EL (cell line): Measurements from ENCODE around the gene ARID5B.
A peak's percentile ranks its signal among the peaks of the same experiment; 100 is the strongest.

Experiments
- DNase-seq: peaks from one replicate; pipeline ENCODE4 v3.0.0-alpha.2; 2016

The ARID5B gene

DNA sequence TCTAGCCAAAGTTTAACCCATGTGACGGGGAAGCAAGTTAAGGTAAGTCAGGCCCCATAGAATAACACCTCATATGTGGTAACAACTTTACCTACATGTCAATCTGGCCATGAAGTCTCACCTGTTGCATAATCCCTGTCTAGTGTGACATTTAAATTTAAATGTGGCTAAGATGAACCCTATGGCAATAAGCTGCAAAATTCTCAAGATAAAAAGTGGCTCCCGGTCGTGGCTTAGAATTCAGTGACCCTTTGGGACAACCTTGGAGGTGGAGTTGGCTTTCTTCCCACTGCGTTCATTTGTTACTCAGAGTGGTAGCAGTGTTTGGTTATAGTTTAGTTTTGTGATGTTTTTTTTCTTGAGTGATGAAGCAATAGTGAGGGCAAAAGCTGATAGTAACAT is 90.6 kb downstream of the ARID5B start:
- peak; percentile 37 for DNase-seq

DNA sequence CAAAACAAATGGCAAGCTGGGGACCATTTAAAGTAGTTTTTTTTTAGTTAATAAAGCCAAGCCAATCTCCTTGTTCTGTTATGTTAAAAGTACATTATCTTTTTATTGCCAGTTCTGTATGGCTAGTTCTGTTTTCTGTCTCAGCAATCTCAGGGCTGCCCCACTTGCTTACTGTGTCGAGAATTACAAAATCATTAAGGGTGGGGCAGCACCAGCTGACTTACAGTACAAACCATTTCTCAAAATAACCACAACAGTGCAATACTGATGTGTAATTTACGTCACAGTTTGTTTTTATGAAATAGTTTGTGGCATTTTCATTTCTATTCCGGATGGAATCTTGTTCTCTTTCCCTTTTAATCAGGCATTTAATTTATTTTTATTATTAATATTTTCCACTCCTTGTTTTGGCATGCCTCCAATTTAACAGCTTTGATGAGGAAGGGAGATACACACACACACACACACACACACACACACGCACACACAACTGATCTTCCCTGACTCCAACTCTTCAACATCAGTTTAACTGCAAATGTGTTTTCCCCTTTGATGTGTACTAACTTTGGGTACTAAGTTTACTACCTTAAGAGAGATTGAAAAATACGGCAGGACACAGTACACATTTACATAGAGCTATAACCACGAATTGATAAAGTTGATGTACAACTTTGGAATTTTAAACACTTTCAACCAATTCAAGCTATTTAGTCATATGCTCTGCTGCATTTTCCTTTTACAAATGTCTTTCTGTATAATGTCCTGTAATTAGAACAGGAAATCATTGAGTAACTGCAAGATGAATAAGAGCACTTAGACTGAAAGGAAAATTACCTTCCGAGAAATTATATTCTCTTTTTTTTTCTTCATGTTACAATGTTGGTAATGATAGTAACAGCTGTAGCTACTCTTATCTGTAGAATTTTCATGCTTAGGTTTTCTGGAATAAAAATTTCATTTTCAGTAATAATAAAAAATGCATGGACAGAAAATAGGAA is 91.5 kb downstream of the ARID5B start:
- peak; percentile 77 for DNase-seq

DNA sequence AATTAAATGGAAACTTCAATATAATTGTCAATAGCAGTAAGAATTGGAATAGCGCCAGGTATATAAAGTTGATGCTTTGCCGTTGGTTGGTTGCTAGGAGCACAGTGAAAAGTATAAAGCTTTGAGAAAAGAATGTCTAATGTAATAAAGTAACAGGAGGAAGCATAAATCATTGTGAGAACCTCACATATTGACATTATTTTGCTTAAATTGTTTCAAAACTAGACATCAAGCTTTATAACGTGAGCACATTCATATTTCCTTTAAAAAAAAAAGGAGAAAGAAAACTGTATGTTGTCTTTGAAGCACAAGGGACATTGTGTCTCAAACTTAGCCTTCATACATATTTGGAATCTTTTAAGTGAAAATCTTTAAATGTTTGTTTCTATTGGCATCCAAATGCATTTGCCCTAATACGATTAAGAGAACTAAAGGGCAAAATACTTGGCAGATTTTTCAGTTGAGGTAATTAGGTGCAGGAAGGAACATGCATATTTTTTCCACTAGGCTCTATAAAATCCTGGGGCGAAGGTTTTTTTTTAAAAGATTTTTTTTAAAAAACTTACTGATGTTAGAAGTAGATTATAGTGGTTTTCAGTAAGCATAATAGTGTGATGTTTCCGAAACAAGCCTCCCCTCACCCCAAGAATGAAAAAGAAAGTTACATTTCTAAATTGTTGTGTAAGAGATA is 92.4 kb downstream of the ARID5B start:
- DNase-seq: no peak

DNA sequence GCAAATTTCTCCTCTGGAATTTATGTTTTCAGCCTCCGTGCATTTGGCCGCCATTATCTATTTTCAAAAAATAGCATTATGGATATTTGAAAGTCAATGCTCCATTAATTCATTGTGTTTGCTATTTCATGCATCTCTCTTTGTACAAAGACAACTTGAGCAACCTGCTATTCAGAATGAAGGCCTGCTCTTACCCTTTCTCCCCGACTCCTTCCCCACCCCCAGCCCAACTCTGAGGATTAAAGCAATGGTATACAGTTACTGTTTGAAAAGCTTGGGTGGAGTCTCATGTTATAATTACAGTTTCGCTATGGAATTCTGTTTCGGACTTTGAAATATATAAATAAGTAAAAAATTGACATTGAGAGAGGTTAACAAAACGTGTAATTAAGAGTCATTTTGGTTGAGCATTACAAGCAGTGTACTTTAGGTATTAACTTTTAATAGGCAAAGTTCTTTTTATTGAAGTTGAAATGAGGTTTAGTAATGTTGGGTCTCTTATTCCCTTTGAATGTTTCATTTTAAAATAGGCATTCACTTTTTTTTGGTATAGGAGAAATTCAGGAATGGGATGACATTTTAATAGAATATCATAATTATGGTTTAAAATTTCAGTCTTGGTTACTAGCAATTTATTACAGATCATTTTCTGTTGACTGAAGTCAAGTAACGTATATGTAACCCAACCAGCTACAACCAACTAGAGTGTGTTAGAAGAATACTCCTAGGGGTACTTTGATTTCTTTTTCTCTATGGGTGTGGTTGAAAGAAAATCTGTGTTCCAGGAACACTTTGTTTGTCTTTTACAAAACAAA is 93.1 kb downstream of the ARID5B start:
- DNase-seq: no peak

DNA sequence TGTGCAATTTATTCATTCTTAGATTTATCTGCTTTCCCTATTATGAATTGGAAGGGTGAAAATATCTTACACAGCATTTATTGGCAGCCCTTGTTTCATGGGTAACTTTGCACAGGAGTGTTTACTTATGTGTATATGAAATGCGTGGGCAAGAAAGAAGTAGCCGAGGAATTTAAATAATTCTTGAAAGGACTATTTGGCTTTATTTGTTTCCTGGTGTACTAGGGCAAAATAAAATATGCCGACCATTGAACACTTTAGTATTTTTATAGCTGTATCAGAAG is 93.7 kb downstream of the ARID5B start:
- no peak for DNase-seq

DNA sequence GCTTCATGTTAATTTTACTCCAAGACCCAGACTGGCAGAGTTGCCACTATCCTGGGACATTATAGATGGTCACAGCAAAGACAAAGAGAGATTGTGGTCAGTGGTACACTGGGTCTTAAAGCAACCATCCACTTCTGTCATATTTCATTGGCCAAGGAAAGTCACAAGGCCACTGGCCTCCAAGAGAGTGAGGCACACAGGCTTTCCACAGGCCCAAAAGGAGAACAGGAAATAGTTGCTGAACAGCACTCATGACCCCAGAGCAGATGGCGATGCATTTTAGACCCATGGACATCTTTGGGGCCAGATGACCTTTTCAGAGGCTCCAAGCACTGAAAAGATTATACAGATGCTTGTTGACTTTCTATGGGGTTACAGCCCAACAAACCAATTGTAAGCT is 97.4 kb downstream of the ARID5B start:
- DNase-seq: no peak

DNA sequence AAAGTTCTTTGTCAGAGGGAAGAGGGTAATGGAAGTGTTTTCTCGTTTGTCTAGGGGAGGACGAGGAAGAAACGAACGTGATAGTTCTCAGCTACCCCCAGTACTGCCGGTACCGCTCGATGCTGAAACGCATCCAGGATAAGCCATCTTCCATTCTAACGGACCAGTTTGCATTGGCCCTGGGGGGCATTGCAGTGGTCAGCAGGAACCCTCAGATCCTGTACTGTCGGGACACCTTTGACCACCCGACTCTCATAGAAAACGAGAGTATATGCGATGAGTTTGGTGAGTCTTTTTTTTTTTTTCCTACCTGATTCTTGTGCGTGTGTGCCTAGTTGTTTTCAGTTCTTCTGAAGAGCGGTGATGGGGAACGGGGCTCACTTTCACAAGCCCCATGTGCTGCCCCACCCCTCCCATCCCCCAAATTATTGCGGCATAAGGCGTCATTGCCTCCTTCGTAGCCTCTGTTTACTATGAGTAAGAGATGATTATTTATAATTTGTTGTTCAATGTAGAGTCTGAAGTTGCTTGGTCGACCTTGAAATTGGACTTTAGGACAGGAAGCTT is 98.6 kb downstream of the ARID5B start:
- no peak for DNase-seq

DNA sequence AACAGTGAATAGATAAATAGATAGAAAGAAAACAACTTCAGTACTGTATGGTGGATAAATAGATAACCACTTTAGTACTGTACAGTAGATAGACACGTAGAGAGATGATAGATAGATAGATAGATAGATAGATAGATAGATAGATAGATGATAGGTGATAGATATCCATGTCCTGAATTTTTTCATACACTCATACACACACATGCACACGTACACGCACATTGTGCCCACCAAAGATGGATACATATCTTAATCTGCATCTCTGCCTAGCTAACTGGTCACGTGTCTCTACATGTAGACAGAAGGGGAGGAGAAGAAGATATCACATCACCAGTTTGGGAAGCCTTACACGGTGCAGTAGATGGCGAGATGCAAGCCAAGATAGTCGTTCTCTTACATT is 99.2 kb downstream of the ARID5B start:
- DNase-seq: no peak

DNA sequence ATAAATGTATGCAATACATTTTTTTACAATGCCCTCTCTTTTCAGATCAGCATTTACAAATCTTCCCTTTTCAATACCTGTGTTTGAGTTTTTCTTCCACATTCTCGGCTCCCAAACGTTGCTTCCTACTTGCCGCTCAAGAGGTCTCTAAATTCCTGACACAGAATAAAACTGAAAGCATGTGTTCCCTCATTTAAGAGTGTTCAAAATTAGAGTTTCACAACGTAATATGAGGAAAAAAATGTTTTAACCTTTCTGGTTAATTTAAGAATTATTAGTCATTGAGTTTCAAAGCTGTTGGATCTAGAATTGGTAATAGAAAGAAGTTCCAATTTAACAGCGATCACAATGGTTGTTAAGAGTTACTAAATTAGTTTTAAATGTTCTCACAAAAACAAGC is 100.4 kb downstream of the ARID5B start:
- no peak for DNase-seq

DNA sequence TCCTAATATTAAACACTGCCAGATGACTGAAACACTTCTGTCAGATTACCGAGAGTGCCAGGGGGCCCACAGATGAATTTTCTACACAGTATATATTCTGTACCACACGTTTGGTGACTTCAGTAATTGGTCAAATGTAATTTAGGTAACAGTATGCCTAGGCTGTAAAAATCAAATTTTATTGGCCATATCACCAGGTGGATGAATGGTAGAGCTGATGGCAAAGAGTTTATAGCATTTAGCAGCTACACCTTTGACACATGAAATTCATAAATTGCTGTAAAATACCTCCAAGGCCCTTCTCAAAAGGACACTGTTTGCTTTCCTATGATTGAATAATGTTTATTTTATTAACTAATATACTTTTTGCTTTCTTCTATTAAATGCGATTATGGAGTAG is 101.3 kb downstream of the ARID5B start:
- DNase-seq: no peak

DNA sequence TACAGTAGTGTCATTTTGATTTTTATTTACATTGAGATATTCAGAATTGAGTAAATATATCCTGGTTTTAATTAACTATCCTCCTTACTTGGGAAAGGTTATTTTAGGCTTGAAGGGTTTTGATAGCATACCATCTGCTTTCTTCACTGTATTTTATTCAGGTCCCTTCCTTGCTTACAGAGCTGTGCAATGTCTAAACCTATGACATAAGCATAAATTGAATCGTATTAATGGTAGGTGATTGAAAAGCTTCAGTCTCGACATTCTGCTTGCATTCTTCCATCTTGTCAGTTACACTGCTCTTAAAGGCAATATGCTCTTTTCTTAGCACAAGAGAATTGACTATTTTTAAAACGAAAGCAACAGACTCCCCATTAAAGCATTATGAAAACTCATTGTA is 102.5 kb downstream of the ARID5B start:
- no peak for DNase-seq

DNA sequence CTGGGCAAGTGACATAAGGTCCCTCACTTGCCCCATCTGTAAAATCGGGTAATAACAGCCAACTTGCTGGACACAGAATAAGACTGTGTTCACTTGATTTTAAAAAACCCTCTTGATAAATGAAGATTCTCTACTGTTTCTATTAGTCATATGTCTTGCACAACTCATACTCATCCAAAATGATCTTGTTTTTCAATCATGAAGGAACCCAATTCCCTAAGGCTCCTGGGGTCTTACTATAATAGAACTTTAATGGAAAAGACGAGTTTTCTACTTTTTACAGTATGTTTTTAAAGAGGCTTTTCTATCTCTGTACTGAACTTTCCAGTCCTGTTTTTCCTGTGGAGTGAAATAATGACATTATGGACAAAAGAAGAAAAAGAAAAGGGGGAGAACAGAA is 103.8 kb downstream of the ARID5B start:
- no peak for DNase-seq

DNA sequence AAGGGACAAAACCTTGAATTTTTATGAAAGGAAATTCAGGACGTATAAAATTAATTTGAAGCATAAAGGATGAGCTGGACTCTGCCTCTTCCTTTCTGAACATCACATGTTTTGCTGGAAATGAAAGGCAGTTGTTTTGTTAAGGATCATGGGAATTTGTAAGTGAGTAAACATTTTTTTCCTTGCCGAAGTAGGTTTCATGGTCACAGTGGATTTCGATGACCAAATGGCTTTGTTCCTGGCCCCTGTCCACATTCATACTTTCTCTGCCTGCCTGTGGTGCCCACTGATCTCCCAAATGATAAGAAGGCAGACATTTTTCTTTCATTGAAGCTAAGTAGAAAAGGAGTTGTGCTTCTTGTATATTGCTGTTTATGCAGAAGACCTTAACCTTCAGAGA is 104.2 kb downstream of the ARID5B start:
- DNase-seq: peak; percentile 38

DNA sequence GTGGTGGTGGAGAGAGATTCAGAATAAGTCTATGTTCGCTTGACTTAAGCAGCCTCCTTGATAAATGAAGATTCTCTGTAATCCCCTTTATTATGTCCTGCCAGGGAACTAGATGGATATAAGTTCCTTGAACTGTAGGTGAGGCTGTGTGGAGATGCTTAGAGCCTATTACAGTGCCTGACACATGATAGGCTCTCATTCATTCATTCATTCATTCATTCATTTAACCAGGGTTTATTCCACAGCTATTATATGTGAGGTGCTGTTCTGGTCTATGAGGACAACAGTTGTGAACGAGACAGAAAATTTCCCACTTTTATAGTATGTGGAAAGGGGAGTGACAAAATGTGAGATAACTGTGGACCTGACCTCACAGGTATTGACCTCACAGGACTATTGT is 105.6 kb downstream of the ARID5B start:
- DNase-seq: no peak

DNA sequence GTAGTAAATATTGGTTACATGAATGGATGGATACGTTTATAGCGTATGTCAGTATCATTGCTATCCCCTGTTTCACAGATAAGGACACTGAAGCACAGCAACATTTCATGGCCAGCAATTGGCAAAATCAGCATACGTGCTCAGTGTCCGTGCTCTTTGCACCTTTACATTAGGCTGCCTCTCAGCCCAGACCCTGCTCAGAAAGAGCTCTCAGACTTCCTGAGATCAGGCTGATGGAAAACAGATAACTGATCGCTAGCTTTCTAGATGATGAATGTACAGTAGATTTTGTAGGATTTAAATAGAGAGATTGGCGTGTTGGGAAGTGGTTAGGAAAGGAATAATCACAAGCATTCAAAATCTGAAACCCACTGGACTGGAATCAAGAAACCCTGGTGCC is 106.7 kb downstream of the ARID5B start:
- no peak for DNase-seq

DNA sequence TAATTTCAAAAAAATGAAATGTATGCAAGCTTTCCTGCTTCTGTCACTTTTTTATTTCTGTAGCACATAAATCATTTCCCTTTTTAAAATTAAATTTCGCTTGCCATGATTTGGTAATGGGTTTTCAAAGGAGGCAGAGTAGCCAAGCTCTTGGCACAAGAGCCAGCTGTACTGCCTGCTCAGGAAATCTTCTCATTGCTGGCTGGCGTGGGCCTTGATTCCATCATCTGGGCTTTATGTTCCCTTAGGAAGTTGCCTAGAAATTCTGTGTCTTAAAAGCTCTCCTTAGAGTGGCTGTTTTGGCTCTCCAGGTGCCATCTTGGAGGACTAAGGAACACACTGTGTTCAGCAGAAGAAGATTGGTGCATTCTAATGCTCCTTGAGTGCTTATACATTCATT is 107.4 kb downstream of the ARID5B start:
- DNase-seq: no peak

DNA sequence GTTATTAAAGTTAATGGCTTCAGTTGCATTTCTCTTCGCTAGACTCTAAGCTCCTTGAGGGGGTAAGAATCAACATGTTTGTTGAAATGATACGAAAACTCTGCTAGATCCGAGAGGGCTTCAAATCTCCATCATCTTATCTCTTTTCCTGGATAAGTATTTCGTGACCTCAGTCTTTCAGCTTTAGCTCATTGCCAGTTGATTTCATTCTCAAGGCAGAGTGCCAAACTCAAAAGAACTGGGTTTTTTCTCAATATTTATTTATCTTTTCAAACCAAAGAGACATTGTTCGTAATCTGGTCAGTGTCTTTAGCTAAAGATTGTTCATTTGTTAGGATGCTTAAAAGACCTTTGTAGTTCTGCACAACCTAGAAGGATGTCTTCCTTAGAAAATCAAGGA is 108.9 kb downstream of the ARID5B start:
- no peak for DNase-seq

DNA sequence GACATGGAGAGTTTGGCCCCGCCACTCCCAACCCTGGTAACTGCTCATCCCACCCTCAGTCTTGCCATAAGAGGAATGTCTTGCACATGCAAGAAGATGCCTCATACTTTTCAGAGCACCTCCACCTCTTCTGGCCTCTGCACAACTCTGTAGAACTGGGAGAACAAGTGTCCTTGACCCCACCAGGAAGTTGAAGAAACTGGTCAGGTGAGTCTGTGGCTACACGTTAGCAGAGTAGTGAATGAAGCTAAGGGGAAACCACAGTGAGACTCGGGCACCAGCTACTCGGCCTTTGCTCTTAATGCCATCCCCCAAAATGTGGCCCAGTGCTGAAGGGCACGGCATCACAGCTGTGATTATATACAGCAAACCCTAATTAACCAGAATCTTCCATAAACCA is 110.1 kb downstream of the ARID5B start:
- no peak for DNase-seq

DNA sequence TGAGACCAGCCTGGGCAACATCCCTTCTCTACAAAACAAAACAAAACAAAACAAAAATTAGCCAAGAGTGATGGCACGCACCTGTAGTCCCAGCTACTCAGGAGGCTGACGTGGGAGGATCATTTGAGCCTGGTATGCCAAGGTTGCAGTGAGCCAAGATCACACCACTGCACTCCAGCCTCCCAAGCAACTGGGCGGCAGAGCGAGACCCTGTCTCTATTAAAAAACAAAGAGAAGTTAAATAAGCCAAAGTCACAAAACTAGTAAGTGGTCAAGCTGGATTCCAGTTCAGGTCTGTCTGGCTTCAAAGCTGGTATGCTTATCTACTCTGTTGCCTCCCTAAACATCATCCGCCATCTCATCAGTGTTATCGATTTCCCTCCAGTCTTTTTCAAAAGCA is 110.8 kb downstream of the ARID5B start:
- DNase-seq: no peak

DNA sequence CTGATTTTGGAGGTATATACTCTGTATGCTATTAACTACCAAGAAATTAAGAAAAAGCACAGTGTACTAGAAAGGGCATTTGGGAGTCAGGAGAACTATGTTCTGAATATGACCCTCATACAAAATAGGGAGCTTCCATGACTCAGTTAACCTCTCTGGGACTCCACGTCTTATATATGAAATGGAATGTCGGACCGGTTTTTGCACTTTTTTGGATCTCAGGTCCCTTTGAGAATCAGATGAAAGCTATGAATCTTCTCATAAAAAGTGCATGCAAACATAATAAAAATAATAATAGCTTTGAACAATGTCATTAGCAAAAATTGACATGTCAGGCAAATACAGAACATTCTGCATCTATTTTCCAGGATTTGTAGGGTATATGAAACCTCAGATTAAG is 113.0 kb downstream of the ARID5B start:
- no peak for DNase-seq

DNA sequence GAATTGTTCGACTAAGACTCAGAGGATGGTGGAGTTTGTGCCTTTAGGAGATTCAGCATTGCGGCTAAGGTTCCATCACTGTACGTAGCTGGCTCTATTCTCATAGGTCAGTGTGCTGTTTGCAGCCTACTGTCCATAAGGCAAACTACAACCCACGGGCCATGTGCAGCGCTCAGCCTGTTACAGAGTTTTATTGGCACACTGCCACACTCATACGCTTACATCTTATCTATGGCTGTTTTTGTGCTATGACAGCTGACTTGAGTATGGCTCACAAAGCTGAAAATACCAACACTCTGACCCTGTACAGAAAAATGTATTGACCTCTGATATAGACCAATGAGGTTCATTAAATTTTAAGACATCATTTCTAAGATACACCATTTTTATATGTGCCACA is 114.5 kb downstream of the ARID5B start:
- peak; percentile 19 for DNase-seq

DNA sequence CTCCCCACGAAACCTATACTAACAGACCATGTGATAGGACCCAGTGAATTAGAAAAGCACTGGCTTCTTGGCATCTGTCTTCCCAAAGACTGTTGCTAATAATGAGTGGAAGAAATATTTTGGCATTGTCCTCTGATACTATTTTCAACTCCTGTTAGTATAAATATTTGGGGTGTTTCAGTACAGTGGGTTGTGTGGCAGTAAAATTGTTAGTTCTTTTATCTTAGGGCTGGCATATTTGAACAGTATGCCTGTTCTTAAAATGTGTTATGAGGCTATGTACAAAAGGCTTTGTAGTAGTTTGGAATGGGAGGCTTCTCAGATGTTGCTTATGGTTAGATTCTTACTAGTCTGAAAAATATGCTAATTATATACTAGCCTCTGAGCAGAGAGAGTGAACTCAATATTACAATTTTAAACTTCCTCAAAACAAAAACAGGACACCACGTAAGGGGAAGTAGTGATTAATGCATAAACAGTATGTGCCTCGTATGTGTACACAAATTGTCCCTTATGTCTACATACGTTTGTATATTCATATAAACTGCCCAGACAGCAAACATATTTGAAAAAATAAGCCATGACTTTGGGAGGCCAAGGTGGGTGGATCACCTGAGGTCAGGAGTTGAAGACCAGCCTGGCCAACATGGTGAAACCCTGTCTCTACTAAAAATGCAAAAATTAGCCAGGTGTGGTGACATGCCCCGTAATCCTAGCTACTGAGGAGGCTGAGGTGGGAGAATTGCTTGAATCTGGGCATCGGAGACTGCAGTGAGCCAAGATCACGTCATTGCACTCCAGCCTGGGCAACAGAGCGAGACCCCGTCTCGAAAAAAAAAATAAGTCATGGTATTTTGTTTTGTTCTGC is 115.4 kb downstream of the ARID5B start:
- no peak for DNase-seq
